ENCODE measurements around the gene LONP1. TPM values are rescaled to one million over a fixed set of nuclear protein-coding genes. Genes with fewer than 3 reads are reported as not detected.

The LONP1 gene
- total and polyA plus RNA-seq, 2 of the 8 experiments (the other 6 are each of a cell fraction or from before 2014, with no cell fraction given), result 98.1 to 117 TPM

GRCh38 chr19:5663904-5664303, 56.0 kb downstream of the LONP1 start (continued):
- TF ChIP-seq PHF8 (conservative IDR thresholded peaks at IDR 0.05; ENCODE audit: low read depth, low read length) (no peak), SIX5 (IDR thresholded peaks at IDR 0.05; ENCODE audit: low read depth, low read length) (no peak), BACH1 (IDR thresholded peaks at IDR 0.05; ENCODE audit: low read length) (no peak), POLR2A (IDR thresholded peaks at IDR 0.05; ENCODE audit: control extremely low read depth in 1 of 2, low read depth in 2 of 2, low read length in 2 of 2) (no peak), HDAC6 (IDR thresholded peaks at IDR 0.05; ENCODE audit: low read depth, low read length) (no peak), RXRA (IDR thresholded peaks at IDR 0.05; ENCODE audit: insufficient read depth, low read depth, low read length) (no peak), SUZ12 (IDR thresholded peaks at IDR 0.05; ENCODE audit: low read length) (no peak), HDAC2 (IDR thresholded peaks at IDR 0.05; ENCODE audit: borderline replicate concordance in 1 of 2, low read depth in 2 of 2, low read length in 2 of 2) (no peak)

Data from H1 (cell line).